ENCODE data around the gene KIAA1217.

KIAA1217 gene

GRCh38 chr10:24257588-24257987 lies 48.6 kb downstream of the KIAA1217 start:
- Histone ChIP-seq H3K27ac (ENCODE audit: low read depth, low read length) (no peak overlapping the region), H3F3A (ENCODE audit: insufficient read depth) (no peaks in the 10 kb centered on the region), H3K4me3 (ENCODE audit: insufficient read depth, low read length, poor library complexity, severe bottlenecking) (no peak overlapping the region), H3K9ac (ENCODE audit: low read length) (no peak overlapping the region), H3K27me3 (ENCODE audit: low read length) (no peaks in the 10 kb centered on the region), H3K9me3 (ENCODE audit: insufficient read depth, low read length) (no peaks in the 10 kb centered on the region), H3K79me2 (ENCODE audit: insufficient read depth, low read length) (no peaks in the 10 kb centered on the region), H3K36me3 (ENCODE audit: low read length) (no peaks in the 10 kb centered on the region), H2AFZ (ENCODE audit: low read depth, low read length, severe bottlenecking) (no peak overlapping the region), H4K20me1 (ENCODE audit: low read depth, low read length) (no peaks in the 10 kb centered on the region), H3K4me2 (ENCODE audit: low read depth, low read length, poor library complexity, severe bottlenecking) (no peak overlapping the region), H3K9me2 (replicated peaks; ENCODE audit: insufficient read depth, low read length) (no peaks in the 10 kb centered on the region)
- TF ChIP-seq EZH2phosphoT487 (conservative IDR thresholded peaks at IDR 0.05; ENCODE audit: low read length), result no peak
- TF ChIP-seq CTCF (IDR thresholded peaks at IDR 0.05; ENCODE audit: insufficient read depth, low read length, poor library complexity, severe bottlenecking), result no peak

- Histone ChIP-seq H3K4me2 (ENCODE audit: low read depth, low read length, poor library complexity, severe bottlenecking) (no peak overlapping the region), H3K9me2 (replicated peaks; ENCODE audit: insufficient read depth, low read length) (no peaks in the 10 kb centered on the region), H2AFZ (ENCODE audit: low read depth, low read length, severe bottlenecking) (no peak overlapping the region), H3K27ac (ENCODE audit: low read depth, low read length) (no peak overlapping the region), H3K4me3 (ENCODE audit: insufficient read depth, low read length, poor library complexity, severe bottlenecking) (no peak overlapping the region), H3K27me3 (ENCODE audit: low read length) (no peaks in the 10 kb centered on the region), H3K79me2 (ENCODE audit: insufficient read depth, low read length) (no peaks in the 10 kb centered on the region), H3F3A (ENCODE audit: insufficient read depth) (no peaks in the 10 kb centered on the region), H3K36me3 (ENCODE audit: low read length) (no peaks in the 10 kb centered on the region), H3K9ac (ENCODE audit: low read length) (no peak overlapping the region), H3K9me3 (ENCODE audit: insufficient read depth, low read length) (no peaks in the 10 kb centered on the region), H4K20me1 (ENCODE audit: low read depth, low read length) (no peaks in the 10 kb centered on the region)
- no peak for TF ChIP-seq EZH2phosphoT487 (conservative IDR thresholded peaks at IDR 0.05; ENCODE audit: low read length)
- TF ChIP-seq CTCF (IDR thresholded peaks at IDR 0.05; ENCODE audit: insufficient read depth, low read length, poor library complexity, severe bottlenecking), result no peak
These were observed 50.6 kb downstream of the KIAA1217 start for GRCh38 chr10:24259365-24260130.

- Histone ChIP-seq H3K79me2 (ENCODE audit: insufficient read depth, low read length) (no peaks in the 10 kb centered on the region), H3F3A (ENCODE audit: insufficient read depth) (no peaks in the 10 kb centered on the region), H2AFZ (ENCODE audit: low read depth, low read length, severe bottlenecking) (no peak overlapping the region), H3K27ac (ENCODE audit: low read depth, low read length) (no peak overlapping the region), H3K27me3 (ENCODE audit: low read length) (no peaks in the 10 kb centered on the region), H3K9ac (ENCODE audit: low read length) (no peak overlapping the region), H3K9me3 (ENCODE audit: insufficient read depth, low read length) (no peaks in the 10 kb centered on the region), H3K4me3 (ENCODE audit: insufficient read depth, low read length, poor library complexity, severe bottlenecking) (no peak overlapping the region), H4K20me1 (ENCODE audit: low read depth, low read length) (no peaks in the 10 kb centered on the region), H3K36me3 (ENCODE audit: low read length) (no peaks in the 10 kb centered on the region), H3K9me2 (replicated peaks; ENCODE audit: insufficient read depth, low read length) (no peaks in the 10 kb centered on the region), H3K4me2 (ENCODE audit: low read depth, low read length, poor library complexity, severe bottlenecking) (no peak overlapping the region)
- TF ChIP-seq CTCF (IDR thresholded peaks at IDR 0.05; ENCODE audit: insufficient read depth, low read length, poor library complexity, severe bottlenecking) (no peak), EZH2phosphoT487 (conservative IDR thresholded peaks at IDR 0.05; ENCODE audit: low read length) (no peak)
These were observed 52.7 kb downstream of the KIAA1217 start for GRCh38 chr10:24261627-24262026.
